Measurements from ENCODE around the gene LHFPL6. TPM values are rescaled to one million over a fixed set of nuclear protein-coding genes. Genes with fewer than 3 reads are reported as not detected.

LHFPL6 gene
- total RNA-seq, 2 experiments from 2014 or later: 0.60 to 0.74 TPM

DNA sequence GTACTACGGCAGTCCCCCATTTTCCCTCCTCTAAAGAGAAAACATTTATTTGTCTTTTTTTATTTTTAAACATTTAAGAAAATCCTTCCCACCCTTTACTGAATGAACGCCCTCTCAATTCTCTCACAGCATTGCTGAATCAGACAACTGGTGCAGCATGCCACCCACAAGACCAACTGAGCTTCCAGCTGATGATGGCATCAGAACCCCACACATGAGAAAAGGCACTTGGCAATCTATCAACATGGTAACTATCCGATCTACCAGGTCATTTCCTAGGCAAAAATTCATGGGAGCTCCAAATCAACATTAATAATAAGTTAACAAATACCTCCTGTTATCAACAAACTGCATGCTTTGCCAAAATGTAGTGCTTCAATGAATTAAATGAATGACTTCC is 43.1 kb downstream of the LHFPL6 start:
- no peaks in the 10 kb centered on the region for H3K9me3 Mint-ChIP-seq
- no peak for DNase-seq
- no peaks in the 10 kb centered on the region for H3K36me3 Mint-ChIP-seq (ENCODE audit: low read depth)
- CTCF ChIA-PET: no interaction called here
- no peak overlapping the region for H3K4me3 Mint-ChIP-seq
- H3K27me3 Mint-ChIP-seq: peaks cover 3% of the 10 kb centered on the region
- H3K27ac Mint-ChIP-seq: no peak overlapping the region
- ATAC-seq: no peak
- intact Hi-C loops (cut with micrococcal nuclease): no loop called here
- POLR2A ChIA-PET: no interaction called here
- no peaks in the 10 kb centered on the region for H3K4me1 Mint-ChIP-seq (ENCODE audit: low read depth)
- TF ChIP-seq, protein P1, sequence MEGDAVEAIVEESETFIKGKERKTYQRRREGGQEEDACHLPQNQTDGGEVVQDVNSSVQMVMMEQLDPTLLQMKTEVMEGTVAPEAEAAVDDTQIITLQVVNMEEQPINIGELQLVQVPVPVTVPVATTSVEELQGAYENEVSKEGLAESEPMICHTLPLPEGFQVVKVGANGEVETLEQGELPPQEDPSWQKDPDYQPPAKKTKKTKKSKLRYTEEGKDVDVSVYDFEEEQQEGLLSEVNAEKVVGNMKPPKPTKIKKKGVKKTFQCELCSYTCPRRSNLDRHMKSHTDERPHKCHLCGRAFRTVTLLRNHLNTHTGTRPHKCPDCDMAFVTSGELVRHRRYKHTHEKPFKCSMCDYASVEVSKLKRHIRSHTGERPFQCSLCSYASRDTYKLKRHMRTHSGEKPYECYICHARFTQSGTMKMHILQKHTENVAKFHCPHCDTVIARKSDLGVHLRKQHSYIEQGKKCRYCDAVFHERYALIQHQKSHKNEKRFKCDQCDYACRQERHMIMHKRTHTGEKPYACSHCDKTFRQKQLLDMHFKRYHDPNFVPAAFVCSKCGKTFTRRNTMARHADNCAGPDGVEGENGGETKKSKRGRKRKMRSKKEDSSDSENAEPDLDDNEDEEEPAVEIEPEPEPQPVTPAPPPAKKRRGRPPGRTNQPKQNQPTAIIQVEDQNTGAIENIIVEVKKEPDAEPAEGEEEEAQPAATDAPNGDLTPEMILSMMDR (IDR thresholded peaks at IDR 0.05): no peak

GRCh38 chr13:39557285-39557955 is 45.6 kb downstream of the LHFPL6 start:
- TF ChIP-seq, protein P1 (IDR thresholded peaks at IDR 0.05): no peak

GRCh38 chr13:39556866-39557265 is 46.1 kb downstream of the LHFPL6 start:
- ChIA-PET POLR2A (no interaction called here), CTCF (interaction anchor here (1.5 kb wide), 1 partner anchor 59 kb away, joined by 4 read pairs; no protein-coding TSS in a partner anchor)
- H3K36me3 Mint-ChIP-seq (ENCODE audit: low read depth): no peaks in the 10 kb centered on the region
- no peak for DNase-seq
- H3K27me3 Mint-ChIP-seq: peaks cover 6% of the 10 kb centered on the region
- no peak overlapping the region for H3K4me3 Mint-ChIP-seq
- intact Hi-C loops (cut with micrococcal nuclease): no loop called here
- TF ChIP-seq, protein P1 (IDR thresholded peaks at IDR 0.05): no peak
- H3K9me3 Mint-ChIP-seq: no peaks in the 10 kb centered on the region
- H3K27ac Mint-ChIP-seq: no peak overlapping the region
- no peak for ATAC-seq
- no peaks in the 10 kb centered on the region for H3K4me1 Mint-ChIP-seq (ENCODE audit: low read depth)

More at GRCh38 chr13:39557285-39557955, 45.6 kb downstream of the LHFPL6 start:
- ChIA-PET CTCF (interaction anchor here (1.5 kb wide), 1 partner anchor 58 kb away, joined by 4 read pairs; no protein-coding TSS in a partner anchor), POLR2A (no interaction called here)
- Mint-ChIP-seq H3K4me1 (ENCODE audit: low read depth) (no peaks in the 10 kb centered on the region), H3K36me3 (ENCODE audit: low read depth) (no peaks in the 10 kb centered on the region), H3K27me3 (peaks cover 5% of the 10 kb centered on the region), H3K27ac (no peak overlapping the region), H3K9me3 (no peaks in the 10 kb centered on the region), H3K4me3 (no peak overlapping the region)
- ATAC-seq (no peak), DNase-seq (no peak)
- intact Hi-C loops (cut with micrococcal nuclease): no loop called here

DNA sequence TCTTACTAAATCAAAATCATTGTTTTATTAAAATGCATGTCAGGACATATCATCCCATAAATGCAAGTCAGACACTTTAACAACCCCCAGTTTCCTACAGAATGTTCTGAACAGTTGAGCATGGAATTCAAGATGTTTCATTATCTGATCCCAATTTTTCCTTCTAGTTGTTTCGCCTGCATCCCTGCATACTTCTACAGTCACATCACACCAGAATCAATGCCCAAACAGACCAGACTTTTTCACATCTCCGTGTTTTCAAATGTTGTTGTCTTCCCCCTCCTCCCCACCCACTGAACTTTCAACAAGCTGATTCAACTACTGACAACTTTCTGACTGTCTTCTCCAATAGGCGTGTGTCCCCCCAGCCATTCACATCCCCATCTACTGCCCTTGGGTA is 48.6 kb downstream of the LHFPL6 start:
- CTCF ChIA-PET: interaction anchor here (2.5 kb wide), 1 partner anchor 58 kb away, joined by 9 read pairs; no protein-coding TSS in a partner anchor
- no peaks in the 10 kb centered on the region for H3K36me3 Mint-ChIP-seq (ENCODE audit: low read depth)
- no peaks in the 10 kb centered on the region for H3K9me3 Mint-ChIP-seq
- no peaks in the 10 kb centered on the region for H3K4me1 Mint-ChIP-seq (ENCODE audit: low read depth)
- H3K4me3 Mint-ChIP-seq: no peak overlapping the region
- POLR2A ChIA-PET: no interaction called here
- peaks cover 13% of the 10 kb centered on the region for H3K27me3 Mint-ChIP-seq
- TF ChIP-seq, protein P1 (IDR thresholded peaks at IDR 0.05): no peak
- DNase-seq: no peak
- intact Hi-C loops (cut with micrococcal nuclease): no loop called here
- H3K27ac Mint-ChIP-seq: no peak overlapping the region
- ATAC-seq: no peak

- no peak overlapping the region for H3K27ac Mint-ChIP-seq
- ChIA-PET POLR2A (no interaction called here), CTCF (no interaction called here)
- H3K9me3 Mint-ChIP-seq: no peaks in the 10 kb centered on the region
- intact Hi-C loops (cut with micrococcal nuclease): no loop called here
- no peaks in the 10 kb centered on the region for H3K36me3 Mint-ChIP-seq (ENCODE audit: low read depth)
- ATAC-seq (no peak), DNase-seq (no peak)
- H3K4me1 Mint-ChIP-seq (ENCODE audit: low read depth): no peaks in the 10 kb centered on the region
- TF ChIP-seq, protein P1 (IDR thresholded peaks at IDR 0.05): no peak
- peaks cover 14% of the 10 kb centered on the region for H3K27me3 Mint-ChIP-seq
- H3K4me3 Mint-ChIP-seq: no peak overlapping the region
These were observed 50.7 kb downstream of the LHFPL6 start for GRCh38 chr13:39552246-39552645.

All from activated CD8-positive, alpha-beta T cell treated with anti-CD3 and anti-CD28 coated beads for 36 hours (primary cell).